Measurements from ENCODE around the gene DYDC2. TPM values are rescaled to one million over a fixed set of nuclear protein-coding genes. Genes with fewer than 3 reads are reported as not detected.

The DYDC2 gene
- total RNA-seq, 1 donor from 2014 or later, result not detected

DNA sequence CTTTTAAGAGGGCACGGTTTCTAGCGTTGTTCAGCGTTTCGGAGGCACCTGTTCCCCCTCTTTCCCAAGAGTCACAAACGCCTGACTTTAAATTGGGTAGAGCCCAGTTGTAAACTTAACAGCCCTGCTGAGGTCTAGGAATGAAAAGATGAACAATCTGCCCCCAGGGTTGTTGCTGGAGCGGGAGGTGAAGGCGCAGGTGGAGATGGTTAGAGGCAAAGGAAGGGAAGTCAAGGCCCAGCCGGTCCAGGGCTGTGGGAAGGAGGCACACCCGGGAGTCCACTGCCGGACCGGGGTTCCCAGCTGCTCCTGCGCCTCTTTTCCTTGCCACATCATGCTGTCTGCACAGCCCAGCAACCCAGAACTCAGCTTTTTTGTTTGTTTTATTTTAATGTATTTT, 52.5 kb downstream of the DYDC2 start:
- peaks cover 5% of the 10 kb centered on the region for H3K36me3 Mint-ChIP-seq (ENCODE audit: low read depth, unreplicated experiment)
- peak overlapping the region; percentile 70 for H3K4me3 ChIP-seq (ENCODE audit: insufficient read depth, low read depth, low read length)
- peak overlapping the region; percentile 93 for H3K4me2 ChIP-seq (ENCODE audit: low read length)
- H3K9me3 ChIP-seq (ENCODE audit: insufficient read depth, low read depth, low read length), result no peaks in the 10 kb centered on the region
- H3K4me1 Mint-ChIP-seq (ENCODE audit: low read depth, unreplicated experiment), result peaks cover 22% of the 10 kb centered on the region
- H3K9ac ChIP-seq (ENCODE audit: low read length), result no peak overlapping the region
- H3K4me1 ChIP-seq (ENCODE audit: insufficient read depth, low read length), result peaks cover 25% of the 10 kb centered on the region
- no peaks in the 10 kb centered on the region for H4K20me1 ChIP-seq (ENCODE audit: insufficient read depth, low read length)
- peaks cover 7% of the 10 kb centered on the region for H3K27me3 Mint-ChIP-seq (ENCODE audit: low read depth, unreplicated experiment)
- peak overlapping the region; percentile 90 for H2AFZ ChIP-seq (ENCODE audit: low read depth, low read length)
- H3K36me3 ChIP-seq (ENCODE audit: insufficient read depth, low read length), result no peaks in the 10 kb centered on the region
- H3K79me2 ChIP-seq (ENCODE audit: insufficient read depth, low read length), result no peaks in the 10 kb centered on the region
- no peaks in the 10 kb centered on the region for H3K27me3 ChIP-seq (ENCODE audit: insufficient read depth, low read length)
- no peak overlapping the region for H3K27ac Mint-ChIP-seq (ENCODE audit: unreplicated experiment)
- peak overlapping the region; percentile 81 for H3K4me3 Mint-ChIP-seq (ENCODE audit: unreplicated experiment)
- TF ChIP-seq CTCF (IDR thresholded peaks at IDR 0.05; ENCODE audit: insufficient read depth, low read depth, low read length) (no peak), EZH2 (IDR thresholded peaks at IDR 0.05; ENCODE audit: insufficient read depth, low read length) (no peak)
- H3K9me3 Mint-ChIP-seq (ENCODE audit: unreplicated experiment), result no peaks in the 10 kb centered on the region
- FAIRE-seq (no peak), DNase-seq (ENCODE audit: low read depth) (no peak)
- H3K27ac ChIP-seq (ENCODE audit: low read depth, low read length), result no peak overlapping the region

DNA sequence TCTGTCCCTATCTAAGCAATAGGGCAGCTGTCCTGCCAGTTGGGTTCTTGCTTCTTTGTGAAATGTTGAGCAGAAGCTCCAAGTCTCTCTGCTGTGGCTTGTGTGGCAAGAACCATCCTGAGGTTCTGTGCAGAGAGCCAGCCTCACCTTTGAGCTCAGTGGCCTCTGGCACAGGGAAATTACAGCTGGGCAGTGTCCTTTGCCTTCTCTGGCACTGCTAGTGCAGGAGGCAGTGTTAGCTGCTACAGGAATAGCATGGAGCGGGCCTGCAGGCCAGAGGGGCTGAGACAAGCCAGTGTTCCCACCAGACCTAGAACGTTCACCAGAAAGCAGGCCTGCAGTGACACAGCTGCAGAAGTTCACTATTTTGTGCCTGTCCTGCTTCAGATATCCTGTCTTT, 53.5 kb downstream of the DYDC2 start:
- DNase-seq (ENCODE audit: low read depth), result no peak
- H3K9me3 Mint-ChIP-seq (ENCODE audit: unreplicated experiment), result no peaks in the 10 kb centered on the region
- Histone ChIP-seq H3K4me1 (ENCODE audit: insufficient read depth, low read length) (peaks cover 26% of the 10 kb centered on the region), H3K4me2 (ENCODE audit: low read length) (no peak overlapping the region), H4K20me1 (ENCODE audit: insufficient read depth, low read length) (no peaks in the 10 kb centered on the region), H3K36me3 (ENCODE audit: insufficient read depth, low read length) (no peaks in the 10 kb centered on the region), H3K27me3 (ENCODE audit: insufficient read depth, low read length) (no peaks in the 10 kb centered on the region), H3K9me3 (ENCODE audit: insufficient read depth, low read depth, low read length) (no peaks in the 10 kb centered on the region), H3K27ac (ENCODE audit: low read depth, low read length) (no peak overlapping the region), H3K79me2 (ENCODE audit: insufficient read depth, low read length) (no peaks in the 10 kb centered on the region), H2AFZ (ENCODE audit: low read depth, low read length) (no peak overlapping the region), H3K4me3 (ENCODE audit: insufficient read depth, low read depth, low read length) (no peak overlapping the region), H3K9ac (ENCODE audit: low read length) (no peak overlapping the region)
- no peak overlapping the region for H3K27ac Mint-ChIP-seq (ENCODE audit: unreplicated experiment)
- peak overlapping the region; percentile 66 for H3K4me3 Mint-ChIP-seq (ENCODE audit: unreplicated experiment)
- H3K4me1 Mint-ChIP-seq (ENCODE audit: low read depth, unreplicated experiment), result peaks cover 22% of the 10 kb centered on the region
- no peak for FAIRE-seq
- H3K27me3 Mint-ChIP-seq (ENCODE audit: low read depth, unreplicated experiment), result peaks cover 7% of the 10 kb centered on the region
- H3K36me3 Mint-ChIP-seq (ENCODE audit: low read depth, unreplicated experiment), result peaks cover 5% of the 10 kb centered on the region
- TF ChIP-seq CTCF (IDR thresholded peaks at IDR 0.05; ENCODE audit: insufficient read depth, low read depth, low read length) (no peak), EZH2 (IDR thresholded peaks at IDR 0.05; ENCODE audit: insufficient read depth, low read length) (no peak)

DNA sequence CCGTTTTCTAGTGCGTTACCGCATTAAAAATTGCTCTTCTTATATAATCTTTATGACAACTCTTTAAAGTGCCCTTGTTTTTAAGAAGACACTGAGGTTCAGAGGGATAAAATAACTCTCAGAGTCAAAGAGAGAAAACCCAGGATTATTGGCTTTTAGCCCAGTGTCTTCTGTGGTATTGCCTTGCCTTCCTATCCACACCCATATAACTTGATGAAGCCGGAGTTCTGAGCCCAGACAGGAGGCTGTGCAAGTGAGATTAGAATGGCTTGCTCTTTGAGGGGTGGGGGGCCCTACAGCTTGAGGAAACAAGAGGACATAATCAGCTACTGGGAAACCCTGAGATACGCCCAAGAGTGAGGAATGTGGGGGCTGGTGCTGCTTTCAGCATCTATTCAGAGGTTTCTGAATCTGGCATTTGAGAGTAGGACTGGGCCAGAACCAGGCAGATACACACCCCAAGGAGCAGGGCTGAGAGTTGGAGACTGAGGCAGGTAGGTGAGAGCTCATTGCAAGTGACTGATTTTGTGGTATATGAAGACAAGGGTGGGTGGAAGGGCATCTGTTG, 54.1 kb downstream of the DYDC2 start:
- Histone ChIP-seq H2AFZ (ENCODE audit: low read depth, low read length) (no peak overlapping the region), H3K9me3 (ENCODE audit: insufficient read depth, low read depth, low read length) (no peaks in the 10 kb centered on the region), H3K4me1 (ENCODE audit: insufficient read depth, low read length) (peaks cover 26% of the 10 kb centered on the region), H3K9ac (ENCODE audit: low read length) (no peak overlapping the region), H3K4me2 (ENCODE audit: low read length) (no peak overlapping the region), H4K20me1 (ENCODE audit: insufficient read depth, low read length) (no peaks in the 10 kb centered on the region), H3K4me3 (ENCODE audit: insufficient read depth, low read depth, low read length) (no peak overlapping the region), H3K36me3 (ENCODE audit: insufficient read depth, low read length) (no peaks in the 10 kb centered on the region), H3K79me2 (ENCODE audit: insufficient read depth, low read length) (no peaks in the 10 kb centered on the region), H3K27me3 (ENCODE audit: insufficient read depth, low read length) (no peaks in the 10 kb centered on the region), H3K27ac (ENCODE audit: low read depth, low read length) (no peak overlapping the region)
- TF ChIP-seq EZH2 (IDR thresholded peaks at IDR 0.05; ENCODE audit: insufficient read depth, low read length) (no peak), CTCF (IDR thresholded peaks at IDR 0.05; ENCODE audit: insufficient read depth, low read depth, low read length) (no peak)
- Mint-ChIP-seq H3K36me3 (ENCODE audit: low read depth, unreplicated experiment) (peaks cover 5% of the 10 kb centered on the region), H3K27ac (ENCODE audit: unreplicated experiment) (no peak overlapping the region), H3K4me3 (ENCODE audit: unreplicated experiment) (no peak overlapping the region), H3K4me1 (ENCODE audit: low read depth, unreplicated experiment) (peaks cover 19% of the 10 kb centered on the region), H3K9me3 (ENCODE audit: unreplicated experiment) (no peaks in the 10 kb centered on the region), H3K27me3 (ENCODE audit: low read depth, unreplicated experiment) (peaks cover 7% of the 10 kb centered on the region)
- DNase-seq (ENCODE audit: low read depth) (no peak), FAIRE-seq (no peak)
